ENCODE measurements around the gene MBNL3. TPM values are rescaled to one million over a fixed set of nuclear protein-coding genes. Genes with fewer than 3 reads are reported as not detected.

The MBNL3 gene, protein sequence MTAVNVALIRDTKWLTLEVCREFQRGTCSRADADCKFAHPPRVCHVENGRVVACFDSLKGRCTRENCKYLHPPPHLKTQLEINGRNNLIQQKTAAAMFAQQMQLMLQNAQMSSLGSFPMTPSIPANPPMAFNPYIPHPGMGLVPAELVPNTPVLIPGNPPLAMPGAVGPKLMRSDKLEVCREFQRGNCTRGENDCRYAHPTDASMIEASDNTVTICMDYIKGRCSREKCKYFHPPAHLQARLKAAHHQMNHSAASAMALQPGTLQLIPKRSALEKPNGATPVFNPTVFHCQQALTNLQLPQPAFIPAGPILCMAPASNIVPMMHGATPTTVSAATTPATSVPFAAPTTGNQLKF
- total RNA-seq = 10 to 100 TPM in 1 of 2 donors, 1 to 10 TPM in 1; 6.3 to 14.8 TPM

DNA sequence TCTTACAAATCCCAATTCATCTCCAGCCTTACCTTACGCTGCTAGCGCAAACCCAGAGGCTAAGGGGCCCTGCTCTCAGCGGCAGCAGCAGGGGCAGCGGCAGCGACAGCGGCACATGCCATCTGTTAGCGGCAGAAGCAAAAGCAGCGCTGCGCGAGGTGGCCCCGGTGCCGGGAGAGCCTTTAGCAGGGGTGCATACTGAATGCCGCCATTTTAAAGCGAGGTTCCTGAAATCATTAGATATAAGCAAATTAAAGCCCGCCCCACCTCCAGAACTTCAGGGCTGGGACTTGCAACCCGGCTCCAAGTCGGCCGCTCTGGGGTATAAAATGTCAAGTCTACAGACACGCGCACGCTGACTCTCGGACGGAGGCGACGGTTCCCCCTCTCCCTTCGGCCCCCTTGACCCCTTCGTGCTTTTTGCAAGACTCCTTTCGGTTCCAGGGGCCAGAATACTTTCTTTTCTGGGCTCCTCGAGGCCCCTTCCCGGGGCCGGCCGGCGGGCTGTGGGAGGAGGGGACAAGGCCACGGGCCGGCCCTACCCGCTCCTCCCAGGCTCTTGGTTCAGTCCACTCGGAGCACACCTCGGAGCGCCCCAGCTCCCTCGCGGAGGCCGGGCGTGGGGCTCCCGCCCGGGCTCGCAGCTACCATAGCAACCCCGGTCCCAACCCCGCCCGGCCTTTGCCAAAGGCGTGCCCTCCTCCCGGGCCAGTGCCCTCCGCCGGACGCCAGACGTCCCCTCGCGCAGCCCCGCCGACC, at the start of gene MBNL3:
MBNL3 (minus strand) TSS at position 220 of the 759 bp plus-strand sequence. CDS start 49,427 bp downstream, outside the sequence.
- Histone ChIP-seq H3K4me1 (peaks cover 31% of the 10 kb centered on the region), H3K9me3 (no peaks in the 10 kb centered on the region), H3K4me3 (peak within 1 kb of the TSS; percentile 17 to 39), H3K36me3 (replicated peaks in 1 of 2; ENCODE audit: insufficient read depth in 1 of 2, low read depth in 2 of 2) (no peaks in the 10 kb centered on the region), H3K27me3 (no peaks in the 10 kb centered on the region), H3K27ac (peak within 1 kb of the TSS; percentile 65 to 95 (median 90))
- DNase-seq = peak; percentile 75 to 81 (median 78)
- ATAC-seq = peak; percentile 87
- WGBS, 2 donors = 0% methylated on average over 13 to 46 of the region's 59 CpGs
- TF ChIP-seq, protein P1, sequence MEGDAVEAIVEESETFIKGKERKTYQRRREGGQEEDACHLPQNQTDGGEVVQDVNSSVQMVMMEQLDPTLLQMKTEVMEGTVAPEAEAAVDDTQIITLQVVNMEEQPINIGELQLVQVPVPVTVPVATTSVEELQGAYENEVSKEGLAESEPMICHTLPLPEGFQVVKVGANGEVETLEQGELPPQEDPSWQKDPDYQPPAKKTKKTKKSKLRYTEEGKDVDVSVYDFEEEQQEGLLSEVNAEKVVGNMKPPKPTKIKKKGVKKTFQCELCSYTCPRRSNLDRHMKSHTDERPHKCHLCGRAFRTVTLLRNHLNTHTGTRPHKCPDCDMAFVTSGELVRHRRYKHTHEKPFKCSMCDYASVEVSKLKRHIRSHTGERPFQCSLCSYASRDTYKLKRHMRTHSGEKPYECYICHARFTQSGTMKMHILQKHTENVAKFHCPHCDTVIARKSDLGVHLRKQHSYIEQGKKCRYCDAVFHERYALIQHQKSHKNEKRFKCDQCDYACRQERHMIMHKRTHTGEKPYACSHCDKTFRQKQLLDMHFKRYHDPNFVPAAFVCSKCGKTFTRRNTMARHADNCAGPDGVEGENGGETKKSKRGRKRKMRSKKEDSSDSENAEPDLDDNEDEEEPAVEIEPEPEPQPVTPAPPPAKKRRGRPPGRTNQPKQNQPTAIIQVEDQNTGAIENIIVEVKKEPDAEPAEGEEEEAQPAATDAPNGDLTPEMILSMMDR (IDR thresholded peaks at IDR 0.05) = no peak
- TF ChIP-seq POLR2A (IDR thresholded peaks at IDR 0.05) = peak in 2 of 3 donors; percentile 71 to 75
- intact Hi-C loops (cut with DNase I) = no loop called here

- ATAC-seq (no peak), DNase-seq (no peak)
- Histone ChIP-seq H3K4me3 (no peak overlapping the region), H3K36me3 (replicated peaks in 1 of 2; ENCODE audit: insufficient read depth in 1 of 2, low read depth in 2 of 2) (no peaks in the 10 kb centered on the region), H3K27ac (no peak overlapping the region), H3K9me3 (no peaks in the 10 kb centered on the region), H3K27me3 (no peaks in the 10 kb centered on the region), H3K4me1 (no peaks in the 10 kb centered on the region)
- intact Hi-C loops (cut with DNase I) = no loop called here
- 89 to 100% methylated on average over 1 to 2 of the region's 2 CpGs for WGBS, 2 donors
- no peak for TF ChIP-seq POLR2A (IDR thresholded peaks at IDR 0.05)
- TF ChIP-seq, protein P1 (IDR thresholded peaks at IDR 0.05) = no peak
Observed at GRCh38 chrX:132533409-132533808, 44.6 kb upstream of the MBNL3 start.

DNA sequence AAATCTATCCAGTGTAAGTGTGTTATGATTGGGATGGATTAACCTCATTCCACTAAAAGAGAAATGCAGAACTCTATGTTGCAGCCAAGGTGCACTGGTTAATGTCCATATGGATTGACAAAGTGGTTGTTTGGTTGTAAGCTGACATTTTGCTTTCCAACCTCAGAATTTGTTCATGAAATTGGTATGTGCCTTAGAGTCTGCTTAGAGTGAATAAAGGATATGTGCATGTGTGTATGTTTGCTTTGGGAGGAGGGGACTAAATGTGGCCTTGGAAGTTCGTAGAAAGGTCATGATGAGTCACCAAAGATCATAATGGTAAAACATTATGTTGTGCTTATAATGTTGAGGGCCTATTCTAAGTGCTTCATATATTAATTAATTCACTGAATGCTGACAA, 44.1 kb upstream of the MBNL3 start:
- H3K4me3 ChIP-seq = no peak overlapping the region
- no peaks in the 10 kb centered on the region for H3K36me3 ChIP-seq (replicated peaks in 1 of 2; ENCODE audit: insufficient read depth in 1 of 2, low read depth in 2 of 2)
- DNase-seq (no peak), ATAC-seq (no peak)
- H3K4me1 ChIP-seq = no peaks in the 10 kb centered on the region
- WGBS, 2 donors = 33 to 38% methylated on average over 1 of the region's 1 CpG
- TF ChIP-seq POLR2A (IDR thresholded peaks at IDR 0.05) = no peak
- TF ChIP-seq, protein P1 (IDR thresholded peaks at IDR 0.05) = no peak
- no peaks in the 10 kb centered on the region for H3K9me3 ChIP-seq
- intact Hi-C loops (cut with DNase I) = no loop called here
- H3K27me3 ChIP-seq = no peaks in the 10 kb centered on the region
- H3K27ac ChIP-seq = no peak overlapping the region

DNA sequence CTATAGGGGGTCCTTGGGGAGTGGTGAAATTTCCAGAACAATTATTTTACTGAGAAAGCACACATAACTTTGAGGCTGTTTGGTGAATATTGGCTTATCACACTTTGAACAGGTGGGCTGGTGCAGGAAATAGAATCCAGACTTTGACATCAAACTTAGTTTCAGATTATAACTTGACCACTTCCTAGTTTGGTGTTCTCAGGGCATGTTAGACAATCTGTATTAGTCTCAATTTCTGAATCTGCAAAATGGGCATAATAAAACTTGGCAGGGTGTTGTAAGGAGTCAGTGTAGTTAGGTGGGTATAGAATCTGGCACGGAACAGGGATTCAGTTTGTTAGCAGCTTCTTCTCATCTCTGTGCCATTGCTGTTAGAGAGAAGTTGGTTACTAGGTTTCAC, 43.3 kb upstream of the MBNL3 start:
- H3K27ac ChIP-seq = no peak overlapping the region
- H3K9me3 ChIP-seq = no peaks in the 10 kb centered on the region
- H3K4me1 ChIP-seq = no peaks in the 10 kb centered on the region
- 91 to 100% methylated on average over 1 of the region's 1 CpG for WGBS, 2 donors
- ATAC-seq (no peak), DNase-seq (no peak)
- no peaks in the 10 kb centered on the region for H3K36me3 ChIP-seq (replicated peaks in 1 of 2; ENCODE audit: insufficient read depth in 1 of 2, low read depth in 2 of 2)
- H3K27me3 ChIP-seq = no peaks in the 10 kb centered on the region
- intact Hi-C loops (cut with DNase I) = no loop called here
- H3K4me3 ChIP-seq = no peak overlapping the region
- TF ChIP-seq POLR2A (IDR thresholded peaks at IDR 0.05) = no peak
- TF ChIP-seq, protein P1 (IDR thresholded peaks at IDR 0.05) = no peak

Measured in body of pancreas (tissue), 4 donors.